ENCODE measurements around the gene CWC25.

Gene CWC25

DNA sequence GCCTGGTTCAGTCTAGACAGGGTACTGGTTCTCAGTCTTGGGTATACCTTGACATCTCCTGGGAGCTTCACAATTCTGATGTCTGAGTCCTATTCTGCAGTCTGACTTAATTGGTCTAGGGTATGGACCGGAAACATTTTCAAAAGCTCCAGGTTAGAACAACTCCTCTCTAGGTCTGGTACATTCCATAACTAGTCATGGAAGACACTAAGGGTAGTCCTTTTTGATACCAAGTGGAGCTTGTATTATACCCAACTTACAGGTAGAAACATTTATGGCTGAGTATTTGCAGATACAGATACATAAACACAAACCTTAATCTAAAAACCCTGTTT, 23.4 kb upstream of the CWC25 start:
- H3K4me3 ChIP-seq (ENCODE audit: low read depth, low read length): no peak overlapping the region
- TF ChIP-seq CTCF (IDR thresholded peaks at IDR 0.05; ENCODE audit: low read depth, low read length): no peak

DNA sequence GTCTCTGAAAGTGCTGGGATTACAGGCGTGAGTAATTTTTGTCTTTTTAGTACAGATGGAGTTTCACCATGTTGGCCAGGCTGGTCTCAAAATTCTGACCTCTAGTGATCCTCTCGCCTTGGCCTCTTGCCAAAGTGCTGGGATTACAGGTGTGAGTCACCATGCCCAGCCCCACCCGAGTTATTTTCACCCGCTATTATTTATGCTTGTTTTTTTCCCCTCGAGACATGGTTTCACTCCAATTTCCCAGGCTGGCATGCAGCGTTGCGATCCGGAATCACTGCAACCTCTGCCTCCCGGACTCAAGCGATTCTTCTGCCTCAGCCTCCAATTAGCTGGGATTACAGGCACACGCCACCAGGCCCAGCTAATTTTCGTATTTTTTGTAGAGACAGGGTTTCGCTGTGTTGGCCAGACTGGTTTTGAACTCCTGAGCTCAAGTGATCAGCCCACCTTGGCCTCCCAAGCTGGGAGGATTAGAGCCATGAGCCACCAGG, 19.2 kb upstream of the CWC25 start:
- TF ChIP-seq CTCF (IDR thresholded peaks at IDR 0.05; ENCODE audit: low read depth, low read length): no peak
- no peak overlapping the region for H3K4me3 ChIP-seq (ENCODE audit: low read depth, low read length)

- TF ChIP-seq CTCF (IDR thresholded peaks at IDR 0.05; ENCODE audit: low read depth, low read length): no peak
These were observed 684 bp upstream of the CWC25 start for GRCh38 chr17:38825762-38826247.

GRCh38 chr17:38815576-38816193, 9.4 kb downstream of the CWC25 start:
- peak; percentile 29; the same call in 1 of the 2 replicates for TF ChIP-seq CTCF (IDR thresholded peaks at IDR 0.05; ENCODE audit: low read depth, low read length)
- no peak overlapping the region for H3K4me3 ChIP-seq (ENCODE audit: low read depth, low read length)

More at GRCh38 chr17:38825762-38826247, 684 bp upstream of the CWC25 start:
- peak overlapping the region; percentile 67 for H3K4me3 ChIP-seq (ENCODE audit: low read depth, low read length)

- no peak overlapping the region for H3K4me3 ChIP-seq (ENCODE audit: low read depth, low read length)
- TF ChIP-seq CTCF (IDR thresholded peaks at IDR 0.05; ENCODE audit: low read depth, low read length): no peak
These were observed 15.3 kb downstream of the CWC25 start for GRCh38 chr17:38809828-38810227.

DNA sequence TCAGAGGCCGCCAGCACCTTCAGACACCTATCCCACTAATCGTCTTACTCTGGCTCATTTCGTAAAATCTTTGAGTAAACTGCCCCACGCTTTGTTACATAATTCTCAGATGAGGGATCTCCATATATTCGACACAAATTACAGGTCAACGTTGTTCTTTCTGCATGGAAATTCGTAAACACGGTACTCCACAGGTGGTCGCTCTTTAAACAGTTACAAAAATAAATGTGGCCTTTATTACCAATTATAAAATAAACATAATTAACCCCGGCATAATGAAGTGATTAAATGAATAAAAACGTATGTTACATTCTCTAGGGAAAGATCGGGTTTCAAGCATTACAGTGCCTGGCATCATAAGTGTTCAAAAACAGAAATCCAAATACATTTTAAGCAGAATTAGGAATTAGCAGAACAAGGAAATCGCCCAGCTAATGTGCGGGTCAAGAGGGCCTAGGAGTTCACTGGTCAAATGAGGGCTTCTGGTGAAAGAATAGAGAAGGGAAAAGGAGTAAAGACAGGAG, 24.8 kb downstream of the CWC25 start:
- no peak for TF ChIP-seq CTCF (IDR thresholded peaks at IDR 0.05; ENCODE audit: low read depth, low read length)

GRCh38 chr17:38799501-38800236, 25.5 kb downstream of the CWC25 start, which contains the start of gene PIP4K2B:
Gene PIP4K2B, minus strand, starts transcription at chr17:38799556. Its CDS starts 132 bp downstream, at chr17:38799424.
- H3K4me3 ChIP-seq (ENCODE audit: low read depth, low read length): peak within 1 kb of the TSS; percentile 77
- TF ChIP-seq CTCF (IDR thresholded peaks at IDR 0.05; ENCODE audit: low read depth, low read length): no peak

More for the DNA sequence above, 24.8 kb downstream of the CWC25 start:
- peak overlapping the region; percentile 77 for H3K4me3 ChIP-seq (ENCODE audit: low read depth, low read length)

Data from WI38 (cell line).